ENCODE results near the gene NCKAP5L. TPM values are rescaled to one million over a fixed set of nuclear protein-coding genes. Genes with fewer than 3 reads are reported as not detected.

Gene NCKAP5L
- total and polyA plus RNA-seq, 2 donors, result 13.3 to 14.1 TPM

DNA sequence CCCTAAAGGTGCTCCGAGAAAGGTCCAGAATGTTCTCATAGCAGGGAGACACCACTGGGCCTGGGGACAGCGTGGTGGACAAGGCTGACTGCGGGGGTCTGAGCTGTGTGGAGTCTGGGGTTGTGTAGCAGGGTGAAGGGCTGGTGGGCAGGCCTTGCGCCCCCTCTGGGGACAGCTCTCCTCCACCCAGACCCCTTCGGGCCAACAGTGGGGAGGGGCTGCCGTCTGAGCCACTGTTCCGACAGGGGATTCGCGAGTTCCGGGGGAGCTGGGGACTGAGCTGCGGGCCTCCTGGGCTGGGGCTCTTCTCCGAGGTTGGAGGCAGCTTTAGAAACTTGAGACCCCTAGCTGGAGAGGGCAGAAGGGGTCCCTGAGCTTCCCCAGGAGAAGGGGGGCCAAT is 32.1 kb downstream of the NCKAP5L start:
- no peak for DNase-seq (ENCODE audit: extremely low spot score)
- 87% methylated on average over 12 of the region's 12 CpGs for WGBS
- peaks cover 12% of the 10 kb centered on the region for H3K36me3 ChIP-seq (ENCODE audit: insufficient read depth)
- no peaks in the 10 kb centered on the region for H3K4me1 ChIP-seq (ENCODE audit: insufficient read depth)
- no peak overlapping the region for H3K4me3 ChIP-seq (ENCODE audit: low read depth, low read length)
- no peak overlapping the region for H3K27ac ChIP-seq (ENCODE audit: low read depth)

DNA sequence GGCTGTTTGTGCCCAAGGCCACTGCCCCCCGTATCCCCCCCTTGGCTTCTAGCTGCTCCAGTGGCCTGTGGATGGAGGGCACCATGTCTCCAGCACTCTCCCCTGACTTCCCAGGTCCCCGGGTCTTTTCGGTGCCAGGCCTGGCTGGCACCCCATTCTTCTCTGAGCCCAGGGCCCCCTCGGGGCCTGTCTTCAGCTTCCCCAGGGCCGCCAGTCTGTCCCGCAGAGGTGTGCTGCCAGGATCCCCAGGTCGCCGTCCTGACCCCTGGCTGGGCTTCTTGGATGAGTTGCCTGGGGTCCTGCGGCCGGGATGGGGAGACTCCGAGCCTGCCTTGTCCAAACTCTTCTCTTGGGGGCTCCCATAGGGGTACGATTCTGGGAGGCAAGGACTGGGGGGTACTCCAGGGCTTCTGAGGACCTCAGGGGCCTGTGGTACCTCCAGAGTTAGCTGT is 32.5 kb downstream of the NCKAP5L start:
- Histone ChIP-seq H3K36me3 (ENCODE audit: insufficient read depth) (peaks cover 12% of the 10 kb centered on the region), H3K4me3 (ENCODE audit: low read depth, low read length) (no peak overlapping the region), H3K27ac (ENCODE audit: low read depth) (no peak overlapping the region), H3K4me1 (ENCODE audit: insufficient read depth) (no peaks in the 10 kb centered on the region)
- no peak for DNase-seq (ENCODE audit: extremely low spot score)
- 89% methylated on average over 12 of the region's 12 CpGs for WGBS

DNA sequence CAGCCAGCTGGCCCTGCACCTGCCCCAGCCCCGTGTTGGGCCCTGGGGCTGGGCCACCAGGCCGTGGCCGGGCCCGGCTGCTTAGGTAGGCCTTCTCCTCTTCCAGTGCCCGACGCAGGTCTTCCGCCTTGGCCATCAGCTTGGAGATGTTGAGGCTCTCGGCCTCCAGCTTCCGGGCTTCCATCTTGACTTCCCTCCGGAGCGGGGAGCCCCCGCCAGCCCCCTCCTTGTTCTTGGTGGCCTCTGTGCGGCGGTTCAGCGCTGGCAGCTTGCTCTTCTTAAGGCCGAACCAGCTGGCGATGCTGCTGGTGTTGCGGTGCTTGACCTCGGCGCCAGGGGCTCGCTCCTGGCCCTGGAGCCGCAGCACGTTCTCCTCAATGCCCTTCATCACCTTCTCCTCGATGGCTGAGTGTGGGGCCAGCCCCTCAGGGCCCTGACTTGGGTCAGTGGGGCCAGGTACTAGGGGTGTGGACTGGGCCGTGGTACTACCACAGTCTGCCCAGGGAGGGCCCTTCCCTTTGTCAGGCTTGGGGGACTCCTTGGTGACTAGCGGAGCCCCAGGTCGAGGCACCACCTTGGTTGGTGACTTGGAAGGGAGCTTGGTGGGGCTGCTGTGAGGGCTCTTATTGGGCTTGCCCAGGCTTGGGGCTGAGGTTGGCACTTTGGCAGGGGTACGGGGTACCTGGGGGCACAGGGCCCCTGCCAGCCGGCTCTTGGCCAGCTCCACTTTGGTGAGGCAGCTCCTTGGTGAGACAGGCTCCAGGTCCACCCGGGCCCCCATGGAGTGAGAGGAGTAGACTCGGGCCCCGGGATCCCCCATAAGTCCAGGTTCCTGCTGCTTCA is 33.2 kb downstream of the NCKAP5L start:
- DNase-seq (ENCODE audit: extremely low spot score), result no peak
- peaks cover 12% of the 10 kb centered on the region for H3K36me3 ChIP-seq (ENCODE audit: insufficient read depth)

DNA sequence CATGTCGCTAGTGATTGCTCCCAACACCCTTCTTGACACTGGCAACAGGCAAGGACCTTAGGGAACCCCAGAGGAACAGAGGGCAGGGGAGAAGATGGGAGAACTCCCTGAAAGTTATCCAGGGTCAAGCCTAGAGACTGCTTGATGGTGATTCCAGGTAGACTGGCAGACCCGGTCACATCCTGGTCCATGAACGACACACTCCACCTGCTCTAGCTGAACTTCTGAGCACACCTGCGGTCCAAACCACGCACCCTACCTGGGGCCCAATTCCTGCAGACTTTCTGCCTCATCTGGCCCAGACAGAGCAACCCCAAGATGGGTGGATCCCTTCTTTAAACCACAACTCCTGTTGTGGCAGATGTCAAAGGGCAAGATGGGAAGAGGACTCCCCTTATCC is 34.2 kb downstream of the NCKAP5L start:
- no peak for DNase-seq (ENCODE audit: extremely low spot score)
- no peak overlapping the region for H3K27ac ChIP-seq (ENCODE audit: low read depth)
- no peak overlapping the region for H3K4me3 ChIP-seq (ENCODE audit: low read depth, low read length)
- peaks cover 12% of the 10 kb centered on the region for H3K36me3 ChIP-seq (ENCODE audit: insufficient read depth)
- H3K4me1 ChIP-seq (ENCODE audit: insufficient read depth), result no peaks in the 10 kb centered on the region
- 92% methylated on average over 5 of the region's 5 CpGs for WGBS

More for the DNA sequence above, 33.2 kb downstream of the NCKAP5L start:
- H3K4me1 ChIP-seq (ENCODE audit: insufficient read depth), result no peaks in the 10 kb centered on the region
- H3K27ac ChIP-seq (ENCODE audit: low read depth), result no peak overlapping the region
- WGBS, result 93% methylated on average over 32 of the region's 32 CpGs
- no peak overlapping the region for H3K4me3 ChIP-seq (ENCODE audit: low read depth, low read length)

DNA sequence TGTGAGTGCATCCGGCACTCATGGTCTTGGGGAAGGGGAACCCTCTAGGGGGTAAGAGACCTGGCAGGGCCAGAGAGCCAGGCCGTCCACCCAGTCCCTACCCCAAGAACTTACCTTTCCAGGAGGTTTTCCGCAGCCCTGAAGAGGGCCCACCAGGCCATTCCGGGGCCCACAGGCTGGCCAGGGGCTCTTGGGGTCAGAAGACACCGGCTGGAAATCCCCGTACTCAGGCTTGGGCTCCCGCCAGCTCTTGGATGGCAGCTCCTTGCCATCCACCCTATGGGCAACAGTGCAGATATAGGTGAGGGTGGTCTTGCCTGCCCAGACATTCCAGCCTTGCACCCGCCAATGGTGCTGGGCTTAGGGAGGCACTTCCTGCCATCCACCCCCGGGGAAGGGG is 34.6 kb downstream of the NCKAP5L start:
- Histone ChIP-seq H3K36me3 (ENCODE audit: insufficient read depth) (peaks cover 12% of the 10 kb centered on the region), H3K27ac (ENCODE audit: low read depth) (no peak overlapping the region), H3K4me1 (ENCODE audit: insufficient read depth) (no peaks in the 10 kb centered on the region), H3K4me3 (ENCODE audit: low read depth, low read length) (no peak overlapping the region)
- 88% methylated on average over 9 of the region's 9 CpGs for WGBS
- DNase-seq (ENCODE audit: extremely low spot score), result no peak

DNA sequence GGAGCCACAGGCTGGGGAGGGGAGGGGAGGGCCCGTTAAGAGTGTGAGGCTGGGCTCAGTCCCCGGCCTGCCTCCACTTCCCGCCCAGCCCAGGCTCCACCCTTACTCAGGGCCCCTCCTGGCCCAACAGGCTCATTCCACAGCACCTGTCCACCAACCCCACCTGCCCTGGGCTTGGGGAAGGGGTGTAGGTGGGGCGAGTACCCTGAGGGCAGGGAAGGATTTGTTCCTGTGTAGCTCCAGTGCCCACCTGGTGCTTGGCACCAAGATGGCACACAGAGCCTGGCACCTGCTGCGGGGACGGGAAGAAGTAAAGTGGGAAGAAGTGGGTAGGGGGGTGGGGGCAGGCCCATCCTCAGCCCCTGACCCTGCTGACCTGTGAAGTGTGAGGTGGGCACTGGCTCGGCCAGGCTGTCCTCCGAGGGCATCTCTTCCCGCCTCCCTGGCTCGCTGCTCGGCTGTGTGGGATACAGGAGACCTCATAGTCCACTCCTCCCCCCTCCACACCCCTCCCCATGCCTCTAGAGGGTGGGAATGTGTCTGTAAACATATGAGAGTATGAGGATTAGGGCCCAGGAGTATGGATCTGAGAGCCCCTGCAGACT is 35.1 kb downstream of the NCKAP5L start:
- H3K36me3 ChIP-seq (ENCODE audit: insufficient read depth), result peaks cover 10% of the 10 kb centered on the region
- H3K4me1 ChIP-seq (ENCODE audit: insufficient read depth), result no peaks in the 10 kb centered on the region
- WGBS, result 85% methylated on average over 11 of the region's 11 CpGs
- no peak overlapping the region for H3K4me3 ChIP-seq (ENCODE audit: low read depth, low read length)
- no peak overlapping the region for H3K27ac ChIP-seq (ENCODE audit: low read depth)
- DNase-seq (ENCODE audit: extremely low spot score), result no peak

DNA sequence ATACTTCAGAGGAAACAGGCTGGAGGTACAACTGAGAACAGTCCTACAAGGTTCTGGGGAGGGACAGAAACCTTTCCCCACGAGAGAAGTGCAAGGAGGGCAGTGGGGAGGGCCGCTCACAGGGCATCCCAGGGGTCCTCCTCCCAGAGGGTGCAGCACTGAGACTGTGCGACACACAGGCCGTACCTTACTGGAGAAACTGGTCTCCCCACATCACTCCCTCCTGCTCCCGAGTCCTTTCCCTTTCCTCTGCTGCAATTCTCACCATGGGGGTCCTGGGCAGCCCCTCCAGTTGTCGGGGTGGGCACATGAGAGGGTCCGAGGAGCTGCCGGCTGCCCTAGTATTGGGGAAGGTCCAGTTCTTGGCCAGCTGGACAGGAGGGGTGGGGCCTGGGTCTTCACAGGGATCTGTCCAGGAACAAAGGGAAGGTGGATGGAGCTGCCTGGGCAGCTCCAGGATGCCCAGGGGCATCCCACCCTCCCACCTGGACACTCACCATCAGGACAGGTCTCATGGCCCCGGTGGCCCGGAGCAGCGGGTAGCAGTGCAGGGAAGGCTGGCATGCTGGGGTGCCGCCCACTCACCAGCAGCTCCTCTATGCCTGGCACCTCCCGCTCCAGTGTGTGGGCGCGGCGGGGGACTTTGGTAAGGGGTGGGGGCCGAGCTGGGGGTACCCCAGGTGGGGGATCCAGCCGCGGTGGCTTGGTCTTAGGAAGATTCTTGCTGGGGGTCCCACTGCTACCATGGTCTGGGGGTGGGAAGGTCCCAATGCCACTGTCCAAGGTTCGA is 35.8 kb downstream of the NCKAP5L start:
- WGBS, result 94% methylated on average over 20 of the region's 20 CpGs
- no peak overlapping the region for H3K4me3 ChIP-seq (ENCODE audit: low read depth, low read length)
- DNase-seq (ENCODE audit: extremely low spot score), result no peak
- H3K4me1 ChIP-seq (ENCODE audit: insufficient read depth), result no peaks in the 10 kb centered on the region
- H3K27ac ChIP-seq (ENCODE audit: low read depth), result no peak overlapping the region
- H3K36me3 ChIP-seq (ENCODE audit: insufficient read depth), result peaks cover 8% of the 10 kb centered on the region

DNA sequence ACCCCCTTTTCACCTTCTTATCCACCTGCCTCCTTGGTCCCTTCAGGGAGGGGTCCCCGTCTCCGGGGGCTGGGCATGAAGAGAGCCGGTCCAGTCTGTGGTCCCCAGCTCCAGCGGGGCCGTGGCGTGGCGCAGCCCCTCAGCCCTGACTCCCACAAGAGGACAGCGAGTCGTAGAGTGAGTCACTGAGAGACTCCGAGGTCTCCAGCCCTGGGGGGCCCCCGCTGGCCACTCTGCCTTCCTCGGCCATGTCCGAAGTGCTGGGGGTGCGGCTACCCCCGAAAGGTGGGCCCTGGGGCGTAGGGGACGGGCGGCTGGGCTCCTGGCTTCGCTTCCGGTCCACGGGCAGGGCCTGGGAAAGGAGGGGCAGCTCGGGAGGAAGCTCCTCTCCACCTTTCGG is 36.5 kb downstream of the NCKAP5L start:
- DNase-seq (ENCODE audit: extremely low spot score), result no peak
- Histone ChIP-seq H3K4me1 (ENCODE audit: insufficient read depth) (no peaks in the 10 kb centered on the region), H3K27ac (ENCODE audit: low read depth) (no peak overlapping the region), H3K36me3 (ENCODE audit: insufficient read depth) (peaks cover 6% of the 10 kb centered on the region), H3K4me3 (ENCODE audit: low read depth, low read length) (no peak overlapping the region)
- 87% methylated on average over 23 of the region's 23 CpGs for WGBS

DNA sequence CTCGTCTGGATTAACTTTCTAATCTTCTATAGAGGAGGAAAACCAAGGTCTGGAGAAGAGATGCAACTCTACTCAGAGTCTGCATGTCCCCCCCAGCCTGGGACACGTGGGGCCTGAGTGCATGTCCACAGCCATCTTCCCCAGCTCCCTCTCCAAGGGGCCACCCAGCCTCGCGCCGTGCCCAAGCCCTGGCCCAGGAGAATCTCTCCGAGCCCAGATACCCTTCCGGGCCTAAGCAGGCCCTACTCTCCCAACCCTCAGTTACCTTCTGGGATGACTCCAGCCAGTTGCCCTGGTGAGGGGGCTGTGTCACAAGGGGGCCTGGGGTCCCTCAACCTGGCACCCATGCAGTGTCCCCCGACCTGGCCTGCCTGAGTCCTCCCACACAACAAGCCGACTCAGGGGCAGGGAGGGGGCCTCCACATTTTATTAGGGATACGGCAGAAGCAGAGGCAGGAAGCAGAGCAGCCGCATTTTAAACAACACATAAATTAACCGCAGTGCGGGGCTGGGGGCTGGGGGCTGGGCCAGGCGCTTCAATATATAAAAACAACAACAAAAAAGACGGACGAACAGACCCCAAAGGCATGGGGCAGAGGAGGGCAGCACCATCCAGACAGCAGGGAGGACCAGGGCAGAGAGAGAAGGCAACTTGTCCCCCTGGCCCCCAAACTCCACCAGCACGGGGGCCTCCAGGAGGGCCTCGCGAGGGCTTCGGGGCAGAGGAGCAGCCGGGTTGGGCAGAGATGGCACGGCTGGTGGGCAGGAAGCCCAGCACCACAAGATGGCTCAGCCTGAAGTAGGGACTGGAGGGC is 37.3 kb downstream of the NCKAP5L start:
- H3K4me3 ChIP-seq (ENCODE audit: low read depth, low read length), result no peak overlapping the region
- no peak for DNase-seq (ENCODE audit: extremely low spot score)
- H3K36me3 ChIP-seq (ENCODE audit: insufficient read depth), result peaks cover 6% of the 10 kb centered on the region
- H3K27ac ChIP-seq (ENCODE audit: low read depth), result no peak overlapping the region
- no peaks in the 10 kb centered on the region for H3K4me1 ChIP-seq (ENCODE audit: insufficient read depth)
- WGBS, result 68% methylated on average over 22 of the region's 22 CpGs

DNA sequence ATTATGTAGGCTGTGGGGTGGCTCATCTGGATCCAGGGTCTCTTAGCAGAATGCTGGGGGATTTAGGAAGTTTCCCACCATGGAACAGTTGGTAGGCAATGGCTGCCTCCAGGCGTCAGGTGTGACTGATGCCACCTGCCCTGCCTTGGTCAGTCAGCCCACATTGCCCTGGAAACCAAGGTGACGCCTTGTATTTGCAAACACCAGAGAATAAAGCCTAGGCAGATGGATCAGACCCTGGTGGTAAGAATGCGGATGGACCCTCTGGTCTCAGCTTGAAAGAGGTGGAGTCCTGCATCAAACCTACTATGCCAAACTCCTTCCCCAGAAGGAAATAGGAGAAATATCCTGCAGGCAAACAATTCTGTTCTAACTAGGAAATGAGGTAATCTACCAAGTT is 38.2 kb downstream of the NCKAP5L start:
- 76% methylated on average over 3 of the region's 3 CpGs for WGBS
- no peak overlapping the region for H3K4me3 ChIP-seq (ENCODE audit: low read depth, low read length)
- no peak overlapping the region for H3K27ac ChIP-seq (ENCODE audit: low read depth)
- peaks cover 6% of the 10 kb centered on the region for H3K36me3 ChIP-seq (ENCODE audit: insufficient read depth)
- no peak for DNase-seq (ENCODE audit: extremely low spot score)
- no peaks in the 10 kb centered on the region for H3K4me1 ChIP-seq (ENCODE audit: insufficient read depth)

DNA sequence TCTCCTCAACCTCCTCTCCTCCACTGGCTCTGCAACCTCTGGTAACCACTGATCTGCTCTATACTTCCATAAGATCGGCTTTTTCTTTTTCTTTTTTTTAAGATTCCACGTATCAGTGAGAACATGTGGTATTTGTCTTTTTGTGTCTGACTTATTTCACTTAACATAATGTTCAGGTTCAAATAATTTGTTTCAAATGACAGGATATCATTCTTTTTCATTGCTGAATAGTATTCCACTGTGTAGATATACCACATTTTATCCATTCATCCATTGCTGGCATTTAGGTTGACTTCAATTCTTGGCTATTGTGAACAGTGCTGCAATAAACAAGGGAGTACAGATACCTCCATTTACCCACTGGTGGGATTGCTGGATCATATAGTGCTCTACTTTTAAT is 40.5 kb downstream of the NCKAP5L start:
- H3K4me1 ChIP-seq (ENCODE audit: insufficient read depth), result no peaks in the 10 kb centered on the region
- WGBS, result 96% methylated on average over 2 of the region's 2 CpGs
- H3K36me3 ChIP-seq (ENCODE audit: insufficient read depth), result peaks cover 6% of the 10 kb centered on the region
- no peak overlapping the region for H3K4me3 ChIP-seq (ENCODE audit: low read depth, low read length)
- H3K27ac ChIP-seq (ENCODE audit: low read depth), result no peak overlapping the region
- no peak for DNase-seq (ENCODE audit: extremely low spot score)

DNA sequence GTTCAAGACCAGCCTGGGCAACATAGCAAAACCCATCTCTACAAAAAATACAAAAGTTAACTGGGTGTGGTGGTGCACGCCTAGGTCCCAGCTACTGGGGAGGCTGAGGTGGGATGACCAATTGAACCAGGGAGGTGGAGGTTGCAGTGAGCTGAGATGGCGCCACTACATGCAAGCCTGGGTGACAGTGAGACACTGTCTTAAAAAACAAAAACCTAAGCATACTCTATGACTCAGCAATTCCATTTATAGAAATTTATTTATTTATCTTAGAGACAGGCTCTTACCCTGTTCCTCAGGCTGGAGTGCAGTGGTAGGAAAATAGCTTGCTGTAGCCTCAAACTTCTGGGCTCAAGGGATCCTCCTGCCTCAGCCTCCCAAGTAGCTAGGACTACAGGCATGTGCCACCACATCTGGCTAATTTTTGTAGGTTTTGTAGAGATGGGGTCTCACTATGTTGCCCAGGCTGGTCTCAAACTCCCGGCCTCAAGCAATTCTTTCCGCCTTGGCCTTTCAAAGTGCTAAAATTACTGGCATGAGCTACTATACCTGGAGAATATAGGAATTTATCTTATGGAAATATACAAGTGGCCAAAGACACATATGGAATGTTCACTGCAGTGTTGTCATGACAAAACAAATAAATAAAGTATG is 43.3 kb downstream of the NCKAP5L start:
- DNase-seq (ENCODE audit: extremely low spot score), result no peak
- H3K27ac ChIP-seq (ENCODE audit: low read depth), result no peak overlapping the region
- H3K4me3 ChIP-seq (ENCODE audit: low read depth, low read length), result no peak overlapping the region
- 91% methylated on average over 4 of the region's 4 CpGs for WGBS
- no peaks in the 10 kb centered on the region for H3K4me1 ChIP-seq (ENCODE audit: insufficient read depth)
- H3K36me3 ChIP-seq (ENCODE audit: insufficient read depth), result no peaks in the 10 kb centered on the region
